CD4-positive, alpha-beta T cell treated with Interleukin-17A for 1 hour (primary cell): ENCODE data around the gene ZNF552.

Experiments used
- DNase-seq: peaks from one replicate; pipeline ENCODE4 v3.0.0-alpha.2; 2020

The ZNF552 gene

GRCh38 chr19:57771417-57771816 is 43.3 kb downstream of the ZNF552 start:
- no peak for DNase-seq

GRCh38 chr19:57769345-57770131 is 45.2 kb downstream of the ZNF552 start, which contains the start of gene ZNF586:
Gene ZNF586, plus strand, starts transcription at chr19:57769676. Its CDS starts 167 bp downstream, at chr19:57769843.
- DNase-seq, result peak; percentile 92

DNA sequence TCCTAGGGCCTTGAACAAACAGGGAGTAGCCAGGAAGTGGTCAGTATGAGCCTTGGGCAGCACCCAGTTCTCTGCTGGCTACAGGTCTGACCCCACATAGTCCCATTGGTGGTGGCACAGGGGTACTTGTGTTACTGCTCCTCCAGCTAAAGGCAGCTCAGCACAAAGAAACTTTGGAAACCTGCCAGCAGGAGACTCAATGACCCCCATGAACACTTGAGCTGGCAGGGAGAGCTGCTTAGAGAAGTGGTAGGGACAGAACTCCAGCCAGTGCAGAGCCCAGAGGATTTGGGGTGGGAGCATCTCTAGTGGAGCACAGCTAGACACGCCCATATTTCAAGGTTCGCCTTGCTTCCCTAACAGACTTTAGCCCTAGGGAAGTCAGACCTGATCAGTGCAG is 55.6 kb downstream of the ZNF552 start:
- no peak for DNase-seq

DNA sequence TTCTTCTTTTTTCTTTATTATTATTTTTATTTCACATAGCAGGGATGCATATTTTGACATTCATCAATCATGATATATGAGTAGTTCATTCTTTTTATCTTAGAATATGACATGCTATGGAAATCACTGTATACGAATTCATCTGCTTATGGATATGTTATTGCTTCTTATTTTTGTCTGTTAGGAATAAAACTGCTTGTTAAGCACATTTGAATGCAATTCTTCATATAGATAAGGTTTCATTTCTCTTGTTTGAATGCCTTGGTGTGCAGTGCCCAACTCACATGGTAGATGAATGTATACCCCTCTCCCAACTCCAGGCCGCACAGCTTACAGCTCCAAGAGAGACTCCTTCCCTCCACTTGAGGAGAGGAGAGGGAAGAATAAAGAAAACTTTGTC is 56.8 kb downstream of the ZNF552 start:
- no peak for DNase-seq
